ENCODE data around the gene CES4A.

DNA sequence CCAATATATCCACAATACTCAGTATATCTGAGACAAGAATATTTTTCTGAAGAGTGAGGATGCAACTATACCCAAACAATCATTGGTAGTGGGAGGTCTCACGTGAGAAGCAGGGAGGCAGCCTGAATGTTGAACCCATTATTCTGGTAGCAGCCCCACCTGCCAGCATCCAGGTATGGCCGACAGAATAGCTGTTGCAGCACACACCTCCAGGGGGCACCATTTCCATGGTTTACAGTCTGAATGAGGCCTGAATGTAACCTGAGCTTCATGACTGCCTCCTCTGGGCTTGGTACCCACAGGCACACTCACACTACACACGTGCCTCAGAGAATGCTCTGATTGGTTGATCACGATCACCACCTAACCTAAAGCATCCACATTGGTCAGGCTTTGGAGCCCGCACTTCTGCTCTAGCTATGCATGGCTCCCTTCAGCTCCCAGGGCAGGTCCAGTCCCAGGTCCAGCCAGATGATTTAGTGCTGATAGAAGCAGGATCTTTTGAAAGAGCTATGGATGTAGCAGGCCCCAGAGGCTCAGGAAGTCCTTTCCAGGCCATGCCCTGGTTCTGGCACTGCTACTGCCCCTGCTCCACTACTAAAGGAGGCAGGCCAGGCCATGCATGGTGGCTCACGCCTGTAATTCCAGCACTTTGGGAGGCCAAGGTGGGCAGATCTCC, 29.6 kb downstream of the CES4A start:
- TF ChIP-seq, protein P1, sequence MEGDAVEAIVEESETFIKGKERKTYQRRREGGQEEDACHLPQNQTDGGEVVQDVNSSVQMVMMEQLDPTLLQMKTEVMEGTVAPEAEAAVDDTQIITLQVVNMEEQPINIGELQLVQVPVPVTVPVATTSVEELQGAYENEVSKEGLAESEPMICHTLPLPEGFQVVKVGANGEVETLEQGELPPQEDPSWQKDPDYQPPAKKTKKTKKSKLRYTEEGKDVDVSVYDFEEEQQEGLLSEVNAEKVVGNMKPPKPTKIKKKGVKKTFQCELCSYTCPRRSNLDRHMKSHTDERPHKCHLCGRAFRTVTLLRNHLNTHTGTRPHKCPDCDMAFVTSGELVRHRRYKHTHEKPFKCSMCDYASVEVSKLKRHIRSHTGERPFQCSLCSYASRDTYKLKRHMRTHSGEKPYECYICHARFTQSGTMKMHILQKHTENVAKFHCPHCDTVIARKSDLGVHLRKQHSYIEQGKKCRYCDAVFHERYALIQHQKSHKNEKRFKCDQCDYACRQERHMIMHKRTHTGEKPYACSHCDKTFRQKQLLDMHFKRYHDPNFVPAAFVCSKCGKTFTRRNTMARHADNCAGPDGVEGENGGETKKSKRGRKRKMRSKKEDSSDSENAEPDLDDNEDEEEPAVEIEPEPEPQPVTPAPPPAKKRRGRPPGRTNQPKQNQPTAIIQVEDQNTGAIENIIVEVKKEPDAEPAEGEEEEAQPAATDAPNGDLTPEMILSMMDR (IDR thresholded peaks at IDR 0.05; ENCODE audit: insufficient read depth, low read depth, low read length): peak; percentile 87
- no peak for TF ChIP-seq EZH2 (IDR thresholded peaks at IDR 0.05; ENCODE audit: insufficient read depth, low read length)

Data from astrocyte (in vitro differentiated cells and primary cell).